Measurements from ENCODE around the gene RNF17. TPM values are rescaled to one million over a fixed set of nuclear protein-coding genes. Genes with fewer than 3 reads are reported as not detected.

RNF17 gene
- total and polyA plus RNA-seq, 2 of the 8 experiments (the other 6 are each of a cell fraction or from before 2014, with no cell fraction given), result not detected

GRCh38 chr13:24887759-24888158 lies 123.8 kb downstream of the RNF17 start:
- H3K4me3 ChIP-seq (ENCODE audit: extremely low read depth in 1 of 4, insufficient read depth in 2 of 4, low read depth in 3 of 4, low read length in 4 of 4), result no peak overlapping the region
- H4K8ac ChIP-seq (ENCODE audit: extremely low read depth, insufficient read depth, low read length), result no peak overlapping the region
- no peak overlapping the region for H2BK12ac ChIP-seq (ENCODE audit: low read depth, low read length)
- H3K23me2 ChIP-seq (ENCODE audit: low read depth, low read length), result no peaks in the 10 kb centered on the region
- no peak overlapping the region for H2AFZ ChIP-seq (ENCODE audit: low read length)
- no peak overlapping the region for H3K23ac ChIP-seq (ENCODE audit: insufficient read length)
- H2BK20ac ChIP-seq (ENCODE audit: low read length), result no peak overlapping the region
- no peak overlapping the region for H3K18ac ChIP-seq (ENCODE audit: extremely low read depth, low read length)
- H2BK120ac ChIP-seq (replicated peaks; ENCODE audit: low read depth, low read length), result no peak overlapping the region
- no peaks in the 10 kb centered on the region for H3K27me3 ChIP-seq (replicated peaks in 1 of 4; ENCODE audit: control insufficient read depth in 3 of 4, extremely low read depth in 1 of 4, insufficient read depth in 3 of 4, low read length in 3 of 4)
- H3K79me1 ChIP-seq (ENCODE audit: low read depth, low read length), result no peaks in the 10 kb centered on the region
- CTCF ChIA-PET (ENCODE audit: partially characterized antibody), result interaction anchor here (1.2 to 1.6 kb wide), 2 partner anchors 11 to 97 kb away, joined by 3 read pairs; no protein-coding TSS in a partner anchor
- FAIRE-seq (no peak), DNase-seq (ENCODE audit: low read depth in 1 of 2, low spot score in 2 of 2) (no peak)
- H3K9me3 ChIP-seq (ENCODE audit: insufficient read depth in 2 of 2, low read depth in 1 of 2, low read length in 1 of 2), result no peaks in the 10 kb centered on the region
- peaks cover 0 to 6% (median 0%) of the 10 kb centered on the region in 4 experiments; a peak in 3 of 7 replicates for H3K4me1 ChIP-seq (replicated peaks in 1 of 4; ENCODE audit: control insufficient read depth in 3 of 4, insufficient read depth in 4 of 4, low read length in 3 of 4)
- no peak overlapping the region for H3K56ac ChIP-seq (replicated peaks; ENCODE audit: insufficient read length, low read depth, low read length)
- POLR2A ChIA-PET (ENCODE audit: partially characterized antibody), result no interaction called here
- H3K27ac ChIP-seq (ENCODE audit: low read depth, low read length), result no peak overlapping the region
- peaks cover 0 to 33% (median 23%) of the 10 kb centered on the region in 4 experiments; a peak in 5 of 8 replicates for H3K36me3 ChIP-seq (ENCODE audit: control insufficient read depth in 2 of 4, insufficient read depth in 4 of 4, low read length in 3 of 4)
- H3K14ac ChIP-seq (ENCODE audit: insufficient read length), result no peak overlapping the region
- H3K4ac ChIP-seq (replicated peaks; ENCODE audit: insufficient read length, low read depth, low read length), result no peak overlapping the region
- H2AK5ac ChIP-seq (ENCODE audit: low read depth, low read length), result no peak overlapping the region
- WGBS, 2 experiments (ENCODE audit: extremely low coverage in 1 of 2, insufficient coverage in 1 of 2, insufficient read length in 1 of 2, insufficient replicate concordance in 2 of 2, low coverage in 1 of 2, low lambda C conversion rate in 2 of 2, missing lambda C conversion rate in 1 of 2), result 89% methylated on average over 6 of the region's 6 CpGs; no CpG with 5 or more reads in 1 of the 2 experiments
- H2BK15ac ChIP-seq (ENCODE audit: low read length), result no peak overlapping the region
- H3K9ac ChIP-seq (replicated peaks in 1 of 4; ENCODE audit: extremely low read depth in 1 of 4, low read depth in 3 of 4, low read length in 3 of 4), result no peak overlapping the region
- peaks cover 0 to 3% of the 10 kb centered on the region in 2 experiments for H4K20me1 ChIP-seq (replicated peaks in 1 of 2; ENCODE audit: control insufficient read depth in 1 of 2, insufficient read depth in 2 of 2, low read length in 2 of 2)
- H4K5ac ChIP-seq (ENCODE audit: insufficient read length, low read depth, low read length), result no peak overlapping the region
- H3K79me2 ChIP-seq (ENCODE audit: control insufficient read depth in 1 of 2, insufficient read depth in 2 of 2, low read length in 2 of 2), result no peaks in the 10 kb centered on the region
- H2BK5ac ChIP-seq (ENCODE audit: low read depth, low read length), result no peak overlapping the region
- H4K91ac ChIP-seq (replicated peaks; ENCODE audit: insufficient read length, low read length), result no peak overlapping the region
- H3K4me2 ChIP-seq (ENCODE audit: insufficient read depth in 1 of 2, low read depth in 2 of 2, low read length in 2 of 2), result no peak overlapping the region
- TF ChIP-seq TAF1 (IDR thresholded peaks at IDR 0.05; ENCODE audit: low read depth, low read length) (no peak), RAD21 (IDR thresholded peaks at IDR 0.05 in 1 of 2, conservative IDR thresholded peaks at IDR 0.05 in 1 of 2; ENCODE audit: low read depth in 2 of 2, low read length in 2 of 2) (no peak), FOSL1 (IDR thresholded peaks at IDR 0.05; ENCODE audit: insufficient read depth, low read depth, low read length) (no peak), PHF8 (conservative IDR thresholded peaks at IDR 0.05; ENCODE audit: low read depth, low read length) (no peak), TBP (IDR thresholded peaks at IDR 0.05; ENCODE audit: low read depth, low read length) (no peak)
- TF ChIP-seq, protein P1, sequence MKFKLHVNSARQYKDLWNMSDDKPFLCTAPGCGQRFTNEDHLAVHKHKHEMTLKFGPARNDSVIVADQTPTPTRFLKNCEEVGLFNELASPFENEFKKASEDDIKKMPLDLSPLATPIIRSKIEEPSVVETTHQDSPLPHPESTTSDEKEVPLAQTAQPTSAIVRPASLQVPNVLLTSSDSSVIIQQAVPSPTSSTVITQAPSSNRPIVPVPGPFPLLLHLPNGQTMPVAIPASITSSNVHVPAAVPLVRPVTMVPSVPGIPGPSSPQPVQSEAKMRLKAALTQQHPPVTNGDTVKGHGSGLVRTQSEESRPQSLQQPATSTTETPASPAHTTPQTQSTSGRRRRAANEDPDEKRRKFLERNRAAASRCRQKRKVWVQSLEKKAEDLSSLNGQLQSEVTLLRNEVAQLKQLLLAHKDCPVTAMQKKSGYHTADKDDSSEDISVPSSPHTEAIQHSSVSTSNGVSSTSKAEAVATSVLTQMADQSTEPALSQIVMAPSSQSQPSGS (IDR thresholded peaks at IDR 0.05; ENCODE audit: low read length), result no peak
